HG02588 (cell line): ENCODE measurements around the gene TAF4B.
"Not testable (repeated sequence)": the region's sequence is repeated elsewhere in the genome, so short reads cannot be mapped to it uniquely, and the experiment has no call there.

Experiments
- ATAC-seq: cut with Tn5 transposase; IDR thresholded peaks from one replicate; pipeline ENCODE4 v1.9.1; 2021; ENCODE audit warnings: mild to moderate bottlenecking, moderate library complexity; ENCODE audit not compliant: unreplicated experiment

Gene TAF4B

GRCh38 chr18:26230497-26230896 is 4.3 kb downstream of the TAF4B start:
- ATAC-seq, result no peak

- no peak for ATAC-seq
Observed at GRCh38 chr18:26233208-26233607, 7.0 kb downstream of the TAF4B start.

DNA sequence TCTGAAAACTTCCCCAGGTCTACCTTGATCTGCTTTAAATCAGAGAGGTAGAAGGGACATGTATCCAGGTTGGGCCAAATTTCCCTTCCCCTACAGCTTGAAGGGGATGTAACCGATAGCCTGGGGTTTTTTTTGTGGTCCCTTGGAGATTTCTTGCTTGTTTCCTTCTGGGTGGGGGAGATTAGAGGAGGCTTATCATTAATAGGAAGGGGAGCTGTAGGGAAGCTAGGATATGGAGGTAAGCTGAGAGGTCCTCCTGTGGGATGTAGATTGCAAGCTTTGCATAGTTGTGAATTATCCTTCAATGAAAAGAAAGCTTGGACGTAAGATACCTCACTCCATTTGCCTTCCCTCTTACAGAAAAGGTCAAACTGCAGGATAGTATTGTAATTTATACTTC is 11.1 kb downstream of the TAF4B start:
- not testable (repeated sequence) for ATAC-seq

DNA sequence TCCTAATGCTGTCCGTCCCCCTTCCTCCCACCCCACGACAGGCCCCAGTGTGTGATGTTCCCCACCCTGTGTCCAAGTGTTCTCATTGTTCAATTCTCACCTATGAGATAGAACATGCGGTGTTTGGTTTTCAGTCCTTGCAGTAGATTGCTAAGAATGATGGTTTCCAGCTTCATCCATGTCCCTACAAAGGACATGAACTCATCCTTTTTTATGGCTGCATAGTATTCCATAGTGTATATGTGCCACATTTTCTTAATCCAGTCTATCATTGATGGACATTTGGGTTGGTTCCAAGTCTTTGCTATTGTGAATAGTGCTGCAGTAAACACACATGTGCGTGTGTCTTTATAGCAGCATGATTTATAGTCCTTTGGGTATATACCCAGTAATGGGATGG is 12.5 kb downstream of the TAF4B start:
- ATAC-seq, result not testable (repeated sequence)

- ATAC-seq, result not testable (repeated sequence)
Observed at GRCh38 chr18:26242392-26242791, 16.1 kb downstream of the TAF4B start.

DNA sequence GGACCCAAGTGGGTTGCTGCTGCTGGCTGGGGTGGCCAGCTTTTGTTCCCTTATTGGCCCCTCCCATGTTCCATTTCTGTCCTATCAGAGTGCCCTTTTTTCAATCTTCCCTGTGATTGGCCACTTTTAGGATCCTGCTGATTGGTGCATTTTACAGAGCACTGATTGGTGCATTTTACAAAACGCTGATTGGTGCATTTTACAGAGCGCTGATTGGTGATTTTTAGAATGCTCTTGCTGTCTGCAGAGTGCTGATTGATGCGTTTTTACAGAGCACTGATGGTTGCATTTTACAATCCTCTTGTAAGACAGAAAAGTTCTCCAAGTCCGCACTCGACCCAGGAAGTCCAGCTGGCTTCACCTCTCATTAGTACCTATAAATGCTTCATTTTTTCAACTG is 19.2 kb downstream of the TAF4B start:
- not testable (repeated sequence) for ATAC-seq

DNA sequence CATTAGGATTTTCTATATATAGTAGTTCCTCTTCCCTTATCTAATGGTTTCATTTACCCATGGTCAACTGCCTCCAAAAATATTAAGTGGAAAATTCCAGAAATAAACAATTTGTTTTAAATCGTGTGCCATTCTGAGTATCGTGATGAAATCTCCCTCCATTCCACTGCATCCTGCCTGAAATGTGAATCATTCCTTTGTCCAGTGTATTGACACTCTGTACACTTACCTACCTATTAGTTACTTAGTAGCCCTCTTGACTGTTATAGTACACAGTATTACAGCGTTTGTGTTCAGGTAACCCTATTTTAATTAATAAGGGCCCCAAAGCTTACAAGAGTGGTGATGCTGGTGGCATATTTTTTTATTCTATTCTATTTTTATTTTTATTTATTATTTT is 26.2 kb downstream of the TAF4B start:
- ATAC-seq, result no peak

DNA sequence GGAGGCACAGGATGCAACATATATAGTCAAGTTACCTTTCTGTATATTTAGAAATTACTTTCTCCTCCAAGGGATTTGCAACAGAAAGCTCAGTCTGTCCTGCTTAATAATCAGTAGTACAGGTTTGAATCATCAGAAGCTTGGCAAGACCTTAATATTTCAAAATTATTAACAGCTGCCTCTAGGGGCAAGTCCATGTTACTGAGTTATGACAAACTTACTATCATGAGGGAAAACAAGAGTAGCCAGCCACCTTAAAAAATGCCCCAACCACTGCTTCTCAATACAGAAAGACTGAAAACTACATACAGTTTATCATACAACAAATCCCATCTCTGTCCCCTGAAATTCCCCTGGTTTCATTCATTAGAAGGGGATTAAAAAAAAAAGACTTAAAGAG is 28.6 kb downstream of the TAF4B start:
- ATAC-seq, result not testable (repeated sequence)

DNA sequence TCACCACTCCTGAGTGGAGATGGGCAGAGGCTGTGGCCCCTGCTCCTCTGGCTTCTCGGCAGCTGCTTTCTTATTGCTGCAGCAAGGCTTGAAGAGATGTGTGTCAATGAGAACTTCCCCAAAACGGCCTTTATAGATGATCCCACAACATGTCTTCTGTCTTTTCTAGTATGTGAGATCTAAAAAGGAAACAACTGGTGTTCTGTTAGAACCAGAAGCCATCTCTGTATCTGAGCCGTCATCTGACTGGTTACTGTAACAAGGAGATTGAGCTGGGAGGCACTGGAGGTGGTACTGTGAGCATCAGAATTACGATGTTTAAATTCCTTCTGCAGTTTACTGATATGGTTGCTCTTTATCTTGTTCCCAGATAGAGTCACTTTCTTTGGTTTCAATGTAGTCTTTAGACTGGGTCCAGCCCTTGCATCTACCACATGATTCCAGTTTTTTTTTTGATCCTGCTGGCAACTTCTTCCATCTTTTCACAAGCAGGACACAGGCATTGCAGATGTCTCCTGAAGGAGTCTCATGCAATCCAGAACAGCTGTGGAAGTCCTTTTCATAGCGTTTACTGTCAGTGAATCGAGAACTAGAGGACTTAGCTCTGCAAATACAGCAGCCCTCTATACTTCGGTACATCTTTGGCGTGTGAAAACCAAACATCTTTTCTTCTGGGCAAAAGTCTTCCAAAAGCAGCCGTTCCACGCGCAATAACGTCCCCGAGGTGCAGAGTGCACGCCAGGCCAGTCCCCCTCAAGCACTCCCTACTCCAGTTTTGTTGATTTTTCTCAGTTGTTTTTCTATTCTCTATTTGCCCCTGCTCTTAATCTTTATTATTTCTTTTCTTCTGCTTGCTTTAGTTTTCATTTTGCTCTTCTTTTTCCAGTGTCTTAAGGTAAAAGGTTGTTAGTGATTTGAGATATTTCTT is 29.7 kb downstream of the TAF4B start:
- no peak for ATAC-seq

DNA sequence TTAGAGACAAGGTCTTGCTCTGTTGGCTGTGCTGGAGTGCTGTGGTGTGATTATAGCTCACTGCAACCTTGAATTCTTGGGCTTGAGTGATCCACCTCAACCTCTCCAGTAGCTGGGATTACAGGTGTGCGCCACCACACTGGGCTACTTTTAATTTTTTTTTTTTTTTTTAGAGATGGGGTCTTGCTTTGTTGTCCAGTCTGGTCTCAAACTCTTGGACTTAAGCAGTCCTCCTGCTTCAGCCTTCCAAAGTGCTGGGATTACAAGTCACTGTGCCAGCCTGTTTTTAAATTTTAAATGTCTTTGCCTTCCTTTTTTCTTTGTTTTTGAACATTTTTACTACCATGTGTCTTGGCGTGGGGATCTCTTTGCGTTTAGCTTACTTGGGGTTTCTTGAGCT is 32.5 kb downstream of the TAF4B start:
- no peak for ATAC-seq

DNA sequence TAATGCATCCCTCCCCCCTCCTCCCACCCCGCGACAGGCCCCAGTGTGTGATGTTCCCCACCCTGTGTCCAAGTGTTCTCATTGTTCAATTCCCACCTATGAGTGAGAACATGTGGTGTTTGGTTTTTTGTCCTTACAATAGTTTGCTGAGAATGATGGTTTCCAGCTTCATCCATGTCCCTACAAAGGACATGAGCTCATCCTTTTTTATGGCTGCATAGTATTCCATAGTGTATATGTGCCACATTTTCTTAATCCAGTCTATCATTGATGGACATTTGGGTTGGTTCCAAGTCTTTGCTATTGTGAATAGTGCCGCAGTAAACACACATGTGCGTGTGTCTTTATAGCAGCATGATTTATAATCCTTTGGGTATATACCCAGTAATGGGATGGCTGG is 33.2 kb downstream of the TAF4B start:
- ATAC-seq, result not testable (repeated sequence)

GRCh38 chr18:26262156-26262555 is 35.9 kb downstream of the TAF4B start:
- ATAC-seq, result no peak

DNA sequence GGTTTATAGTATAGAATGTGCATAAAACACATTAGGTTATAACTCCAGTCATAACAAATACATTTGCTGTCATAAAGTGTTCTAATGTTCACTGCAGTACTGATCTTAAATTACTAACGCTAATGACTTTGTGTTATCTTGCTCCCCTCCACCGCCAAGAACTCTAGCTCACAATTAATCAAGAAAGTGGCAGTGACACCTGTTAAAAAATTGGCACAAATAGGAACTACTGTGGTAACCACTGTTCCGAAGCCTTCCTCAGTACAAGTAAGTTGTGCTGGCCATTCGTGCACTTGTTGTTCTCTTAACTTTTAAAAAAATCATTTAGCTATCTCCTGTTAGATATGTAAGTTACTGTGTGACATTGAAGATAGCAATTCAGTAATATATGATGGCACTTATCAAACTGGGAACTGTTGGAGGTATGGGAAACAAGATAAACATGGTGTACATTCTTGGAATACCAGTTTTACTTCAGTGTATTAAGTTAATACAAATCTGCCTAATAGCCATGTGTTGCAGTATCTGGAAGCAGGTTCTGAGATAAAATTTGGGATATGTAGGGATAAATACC is 41.2 kb downstream of the TAF4B start:
- no peak for ATAC-seq

GRCh38 chr18:26268454-26268853 is 42.2 kb downstream of the TAF4B start:
- ATAC-seq, result no peak

DNA sequence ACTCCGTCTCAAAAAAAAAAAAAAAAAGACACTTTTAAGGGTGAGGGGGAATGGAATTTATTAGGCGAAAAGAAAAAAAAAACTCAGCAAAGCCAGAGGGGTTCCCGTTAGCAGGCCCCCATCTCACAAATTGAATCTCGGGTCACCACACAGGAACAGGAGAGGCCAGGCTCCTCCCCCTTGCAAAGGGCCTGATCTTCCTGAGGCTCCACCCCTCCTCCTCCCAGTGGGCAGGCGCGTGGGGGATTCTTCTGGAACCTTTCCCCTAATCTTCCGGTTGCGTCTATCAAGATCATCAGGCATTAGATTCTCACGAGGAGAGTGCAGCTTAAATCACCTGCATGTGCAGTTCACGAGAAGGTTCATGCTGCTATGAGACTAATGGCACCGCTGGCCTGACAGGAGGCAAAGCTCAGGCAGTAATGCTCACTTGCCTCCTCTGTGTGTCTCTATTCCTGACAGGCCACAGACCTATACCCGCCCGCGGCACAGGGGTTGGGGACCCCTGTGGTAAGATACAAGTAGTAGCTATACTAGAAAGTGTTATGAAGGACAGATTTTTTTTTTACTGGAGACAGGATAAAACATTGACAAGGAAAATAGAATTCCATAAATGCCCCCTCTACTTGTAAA is 45.8 kb downstream of the TAF4B start:
- no peak for ATAC-seq

DNA sequence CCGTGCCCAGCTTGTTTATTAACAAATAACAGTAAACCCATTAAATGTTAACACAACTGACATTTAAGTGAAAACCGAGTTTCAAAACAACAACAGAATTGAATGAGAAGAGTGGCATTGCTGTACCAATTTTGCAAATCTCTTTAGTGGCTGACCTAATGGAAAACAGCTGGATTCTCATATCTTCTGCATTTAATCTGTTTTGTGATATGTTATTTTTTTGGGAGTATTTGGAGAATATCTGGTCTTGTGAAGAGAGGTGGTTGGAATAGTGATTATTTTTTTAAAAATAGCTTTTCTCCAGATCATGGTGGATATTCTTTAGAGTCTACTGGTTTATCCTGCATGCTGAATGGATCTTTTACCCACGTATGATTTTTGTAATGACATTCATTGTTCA is 51.1 kb downstream of the TAF4B start:
- no peak for ATAC-seq

GRCh38 chr18:26279428-26279827 is 53.2 kb downstream of the TAF4B start:
- ATAC-seq, result no peak

DNA sequence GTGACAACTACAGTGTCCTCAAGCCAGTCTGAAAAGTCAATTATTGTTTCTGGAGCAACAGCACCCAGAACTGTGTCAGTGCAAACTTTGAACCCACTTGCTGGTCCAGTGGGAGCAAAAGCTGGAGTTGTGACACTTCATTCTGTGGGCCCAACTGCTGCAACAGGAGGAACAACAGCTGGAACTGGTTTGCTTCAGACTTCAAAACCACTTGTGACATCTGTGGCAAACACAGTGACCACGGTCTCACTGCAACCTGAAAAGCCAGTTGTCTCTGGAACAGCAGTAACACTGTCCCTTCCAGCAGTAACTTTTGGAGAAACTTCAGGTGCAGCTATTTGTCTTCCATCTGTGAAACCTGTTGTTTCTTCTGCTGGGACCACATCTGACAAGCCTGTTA is 59.8 kb downstream of the TAF4B start:
- no peak for ATAC-seq

DNA sequence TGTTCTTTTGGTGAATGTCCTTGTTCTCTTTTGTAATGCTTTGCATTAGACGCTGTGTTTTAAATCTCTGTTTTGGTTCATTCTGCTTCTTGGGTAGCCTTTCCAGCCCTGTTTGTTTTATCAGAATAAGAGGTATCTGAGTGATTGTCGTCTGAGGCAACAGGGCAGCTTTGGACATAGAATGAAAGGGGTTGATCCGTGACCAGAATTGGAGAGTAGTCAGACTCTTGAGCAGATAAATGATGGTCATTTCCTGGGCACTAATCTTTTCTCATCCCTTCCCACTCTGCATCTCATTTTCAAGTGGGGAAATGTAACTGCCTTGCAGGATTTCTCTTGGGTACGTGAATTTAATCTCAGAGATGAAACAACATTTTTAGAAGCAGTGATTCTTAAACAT is 61.4 kb downstream of the TAF4B start:
- no peak for ATAC-seq

DNA sequence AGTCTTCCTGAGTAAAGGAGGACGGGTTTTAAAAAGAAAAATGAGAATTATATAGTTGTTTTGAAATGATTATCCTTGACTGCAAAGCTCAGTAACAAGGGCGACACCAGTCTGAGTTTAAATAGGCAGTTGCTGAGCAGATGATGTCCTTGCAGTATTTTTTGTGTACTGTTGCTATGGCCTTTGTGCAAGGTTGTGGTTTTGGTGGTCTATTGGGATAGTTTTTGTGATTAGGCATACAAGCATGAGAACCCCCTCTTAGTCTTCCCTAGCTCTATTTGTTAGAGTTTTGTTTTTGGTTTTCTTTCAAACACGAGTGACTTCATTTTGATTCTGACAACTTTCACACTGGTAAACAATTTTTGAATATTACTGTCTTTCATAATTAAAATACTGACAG is 64.1 kb downstream of the TAF4B start:
- no peak for ATAC-seq

DNA sequence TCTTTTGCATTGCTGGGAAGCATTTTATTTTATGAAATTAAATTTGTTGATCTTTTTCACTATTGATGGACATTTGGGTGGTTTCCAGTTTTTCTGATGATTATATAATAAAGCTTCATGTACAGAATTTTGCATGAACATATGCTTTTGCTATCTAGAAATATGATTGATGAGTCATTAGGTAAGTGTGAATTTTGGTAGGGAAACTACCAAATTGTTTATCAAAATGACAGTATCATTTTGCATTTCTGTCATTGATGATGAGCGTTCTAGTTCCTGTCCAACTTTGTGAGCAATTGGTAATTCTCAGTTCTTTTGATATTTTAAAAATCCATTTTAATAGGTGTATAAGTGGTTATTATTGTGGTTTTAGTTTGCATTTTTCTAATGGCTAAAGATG is 67.7 kb downstream of the TAF4B start:
- ATAC-seq, result peak; percentile 55

DNA sequence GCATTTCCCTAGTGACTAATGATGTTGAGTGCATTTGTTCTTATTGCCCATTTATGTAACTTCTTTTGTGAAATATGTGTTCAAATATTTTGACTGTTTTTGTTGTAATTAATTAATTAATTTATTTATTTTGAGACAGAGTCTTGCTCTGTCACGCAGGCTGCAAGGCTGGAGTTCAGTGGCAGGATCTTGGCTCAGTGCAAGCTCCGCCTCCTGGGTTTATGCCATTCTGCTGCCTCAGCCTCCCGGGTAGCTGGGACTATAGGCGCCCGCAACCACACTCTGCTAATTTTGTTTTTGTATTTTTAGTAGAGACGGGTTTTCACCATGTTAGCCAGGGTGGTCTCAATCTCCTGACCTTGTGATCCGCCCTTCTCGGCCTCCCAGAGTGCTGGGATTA is 71.9 kb downstream of the TAF4B start:
- ATAC-seq, result no peak
